Measurements from ENCODE around the gene COX7A2.

DNA sequence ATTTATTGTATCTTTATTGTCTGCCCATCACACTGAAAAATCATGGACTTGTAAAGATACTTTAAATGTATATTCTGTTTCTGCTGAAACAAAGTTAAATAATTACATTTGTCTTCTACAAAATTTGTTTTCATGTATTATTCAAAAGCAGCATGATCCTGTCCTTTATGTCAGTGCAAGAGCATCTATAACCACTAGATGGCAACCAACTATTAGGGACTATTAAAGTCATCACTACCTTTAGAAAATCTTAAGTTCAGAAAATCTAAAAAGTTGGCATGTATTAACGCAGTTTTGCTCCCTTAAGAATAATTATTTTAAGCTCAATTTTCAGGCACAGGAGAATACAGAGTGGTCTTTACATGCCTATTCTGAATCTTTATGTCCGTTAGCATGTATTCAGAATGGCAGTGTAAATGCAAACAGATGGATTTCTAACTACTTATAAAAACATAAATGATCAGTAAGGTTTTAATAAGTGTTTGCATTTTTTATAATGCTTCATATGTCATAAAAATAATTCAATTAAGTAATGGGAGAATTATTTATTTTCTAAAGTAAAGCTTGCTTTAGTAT lies 23.2 kb upstream of the COX7A2 start:
- TF ChIP-seq, protein P1, sequence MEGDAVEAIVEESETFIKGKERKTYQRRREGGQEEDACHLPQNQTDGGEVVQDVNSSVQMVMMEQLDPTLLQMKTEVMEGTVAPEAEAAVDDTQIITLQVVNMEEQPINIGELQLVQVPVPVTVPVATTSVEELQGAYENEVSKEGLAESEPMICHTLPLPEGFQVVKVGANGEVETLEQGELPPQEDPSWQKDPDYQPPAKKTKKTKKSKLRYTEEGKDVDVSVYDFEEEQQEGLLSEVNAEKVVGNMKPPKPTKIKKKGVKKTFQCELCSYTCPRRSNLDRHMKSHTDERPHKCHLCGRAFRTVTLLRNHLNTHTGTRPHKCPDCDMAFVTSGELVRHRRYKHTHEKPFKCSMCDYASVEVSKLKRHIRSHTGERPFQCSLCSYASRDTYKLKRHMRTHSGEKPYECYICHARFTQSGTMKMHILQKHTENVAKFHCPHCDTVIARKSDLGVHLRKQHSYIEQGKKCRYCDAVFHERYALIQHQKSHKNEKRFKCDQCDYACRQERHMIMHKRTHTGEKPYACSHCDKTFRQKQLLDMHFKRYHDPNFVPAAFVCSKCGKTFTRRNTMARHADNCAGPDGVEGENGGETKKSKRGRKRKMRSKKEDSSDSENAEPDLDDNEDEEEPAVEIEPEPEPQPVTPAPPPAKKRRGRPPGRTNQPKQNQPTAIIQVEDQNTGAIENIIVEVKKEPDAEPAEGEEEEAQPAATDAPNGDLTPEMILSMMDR (optimal IDR thresholded peaks at IDR 0.05 in 1 of 3, IDR thresholded peaks at IDR 0.05 in 1 of 3, conservative IDR thresholded peaks at IDR 0.05 in 1 of 3; ENCODE audit: extremely low read depth in 1 of 3, insufficient read depth in 2 of 3, low read length in 3 of 3): peak in 2 of 3 experiments; percentile 55 to 64
- TF ChIP-seq EZH2 (IDR thresholded peaks at IDR 0.05; ENCODE audit: low read length): no peak

Measured in keratinocyte (primary cell).